Stimulated activated CD8-positive, alpha-beta memory T cell treated with anti-CD3 and anti-CD28 coated beads, Interleukin-7, amount 100 ng/mL, for 4 hours (primary cell): ENCODE results near the gene DCTN3.

Source experiments
- DNase-seq, 2 donors: peaks; one replicate each; pipeline ENCODE4 v3.0.0-alpha.2; 2020; ENCODE audit warnings: low read depth in 2 of 2

DCTN3 gene

DNA sequence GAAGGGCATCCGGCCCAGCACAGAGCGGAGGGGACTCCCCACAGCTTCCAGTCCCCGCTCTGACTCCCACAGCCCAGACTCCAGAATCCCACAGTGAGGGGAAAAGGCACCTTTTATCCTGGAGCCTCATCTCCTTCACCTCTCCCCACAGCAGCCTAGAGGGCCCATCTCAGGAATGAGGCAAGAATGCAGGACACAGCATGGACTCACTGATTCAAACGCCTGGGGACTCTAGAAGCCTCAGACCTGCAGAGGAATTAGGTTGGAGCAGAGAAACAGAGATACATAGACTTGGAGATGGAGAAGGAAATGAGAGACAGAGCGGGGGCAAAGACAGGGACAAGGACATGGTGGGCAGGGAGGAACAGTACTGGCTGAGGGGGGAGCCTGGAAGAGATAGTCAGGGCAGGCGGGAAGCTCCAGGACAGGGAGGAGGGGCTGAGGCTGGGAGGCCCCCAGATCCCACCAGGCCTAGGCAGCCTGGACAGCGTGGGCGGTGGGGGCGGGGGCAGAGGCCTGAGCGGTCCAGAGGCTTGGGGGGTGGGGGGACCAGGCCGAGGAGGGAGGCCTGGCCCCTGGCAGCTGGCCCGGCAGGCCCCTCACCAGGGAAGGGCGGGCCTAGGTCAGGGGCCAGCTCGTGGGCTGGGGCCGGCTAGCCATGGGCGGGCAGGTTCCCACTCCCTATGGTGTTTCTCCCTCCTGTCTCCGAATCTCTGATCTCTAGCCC is 46.5 kb downstream of the DCTN3 start:
- DNase-seq: no peak

DNA sequence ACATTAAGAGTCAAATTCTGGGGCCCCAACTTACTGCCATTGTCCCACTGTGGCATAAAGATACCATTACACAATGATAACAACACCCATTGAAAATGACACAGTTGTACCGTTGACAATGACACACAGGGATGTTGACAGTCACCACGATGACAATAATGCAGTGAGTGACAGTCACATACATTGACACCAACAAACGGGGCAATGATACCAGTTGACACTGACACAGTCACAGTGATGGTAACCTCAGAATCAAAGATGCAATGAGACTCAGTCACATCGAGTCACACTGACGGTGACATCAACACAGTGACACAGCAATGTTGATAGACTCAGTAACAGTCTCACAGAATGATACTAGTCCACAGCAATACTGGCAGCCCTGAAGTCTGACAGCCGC is 47.7 kb downstream of the DCTN3 start:
- no peak for DNase-seq

DNA sequence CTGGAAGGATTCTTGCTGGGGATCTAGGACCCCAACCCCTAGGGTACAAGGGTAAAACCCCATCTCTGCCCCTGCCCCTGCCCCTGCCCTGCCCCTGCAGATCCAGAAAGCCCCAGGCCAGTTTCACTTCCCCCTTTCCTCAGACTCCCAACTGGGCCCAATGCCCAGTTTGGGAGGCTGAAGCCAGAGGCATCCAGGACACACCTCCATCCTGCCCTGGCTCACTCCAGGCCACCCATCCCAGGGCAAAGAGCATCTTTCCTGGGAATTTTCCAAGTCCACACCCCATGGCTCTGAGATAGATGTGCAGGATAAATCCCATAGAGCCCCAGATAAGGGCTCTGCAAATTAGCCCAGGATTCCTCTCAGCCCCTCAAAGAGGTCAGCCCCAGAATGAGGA is 48.2 kb downstream of the DCTN3 start:
- DNase-seq: no peak

DNA sequence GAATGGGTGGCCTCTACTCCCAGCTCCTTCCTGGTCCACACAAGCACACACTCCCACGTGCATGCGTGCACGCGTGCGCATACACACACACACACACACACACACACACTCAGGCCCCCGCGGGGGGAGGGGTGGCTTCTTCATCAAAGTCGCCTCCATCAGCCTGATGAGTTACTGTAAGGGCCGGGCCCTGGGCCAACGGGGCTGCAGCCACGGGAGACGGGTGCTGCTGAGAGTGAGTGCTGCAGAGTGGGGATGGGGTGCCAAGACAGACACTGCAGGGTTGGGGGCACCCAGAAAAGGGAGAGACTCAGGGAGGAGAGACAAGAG is 48.8 kb downstream of the DCTN3 start:
- no peak for DNase-seq

DNA sequence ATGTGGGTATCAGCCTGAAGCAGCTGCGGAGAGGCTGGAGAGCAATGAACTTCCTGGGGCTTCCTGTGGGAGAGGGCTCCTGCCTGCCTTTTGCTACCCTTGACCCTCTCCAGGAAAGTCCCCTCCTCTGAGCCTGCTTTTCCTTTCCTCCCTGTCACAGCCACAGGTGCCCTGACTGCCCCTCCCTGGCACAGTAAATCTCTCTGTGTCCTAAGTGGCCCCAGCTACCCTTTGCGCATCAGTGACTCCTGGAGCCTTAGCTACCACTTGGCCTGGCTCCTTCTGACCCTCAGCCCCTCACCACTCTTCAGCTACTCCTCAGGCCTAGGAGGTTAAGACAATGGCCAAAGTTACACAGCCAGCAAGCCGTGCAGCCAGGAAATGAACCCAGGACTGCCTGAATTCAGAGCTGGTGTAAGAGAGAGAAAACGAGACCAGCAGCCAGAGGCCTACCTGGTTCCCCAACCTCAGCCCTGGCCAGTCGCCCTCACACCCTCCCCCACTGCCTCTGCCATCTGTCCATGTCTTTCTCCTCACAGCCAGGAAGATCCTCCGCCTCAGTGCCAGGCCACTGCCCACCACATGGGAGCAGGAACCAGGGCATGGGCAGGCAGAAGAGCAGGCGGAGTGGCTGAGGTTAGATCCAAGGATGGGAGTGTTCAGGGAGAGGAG is 49.4 kb downstream of the DCTN3 start:
- DNase-seq: no peak

DNA sequence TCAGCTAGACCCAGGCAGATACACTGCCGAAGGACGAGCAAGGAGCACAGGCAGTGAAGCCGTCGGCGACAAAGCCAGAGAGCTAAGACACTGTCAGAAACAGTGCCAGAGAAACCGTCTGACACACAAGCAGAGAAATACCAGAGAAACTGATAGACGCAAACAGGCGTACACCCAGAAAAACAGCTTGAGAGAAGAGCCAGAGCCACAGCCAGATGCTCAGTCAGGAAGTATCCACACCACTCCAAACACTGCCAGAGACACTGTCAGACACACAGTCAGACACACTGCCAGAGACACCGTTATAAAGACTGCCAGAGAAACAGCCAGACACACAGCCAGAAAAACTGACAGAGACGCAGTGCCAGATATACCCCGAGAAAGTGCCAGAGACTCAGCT is 49.9 kb downstream of the DCTN3 start:
- DNase-seq: no peak

DNA sequence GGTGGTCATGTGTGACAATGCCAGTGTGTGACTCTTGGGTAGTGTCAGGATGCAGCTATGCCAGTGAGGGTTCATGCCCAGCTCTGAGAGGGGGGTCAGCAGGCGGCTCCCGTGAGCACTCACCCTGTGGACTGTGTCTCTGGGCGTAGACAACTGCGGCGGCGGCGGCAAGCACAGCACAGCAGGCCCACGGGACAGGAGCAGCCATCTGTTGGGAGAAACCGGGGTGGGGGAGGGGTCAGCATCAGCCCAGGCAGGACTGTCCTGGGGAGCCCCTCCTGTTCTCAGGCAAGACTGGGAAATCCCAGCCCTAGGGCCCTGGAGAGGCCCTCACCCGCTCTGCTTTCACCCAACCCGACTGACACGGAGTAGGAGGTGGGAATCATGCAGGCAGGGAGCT is 51.5 kb downstream of the DCTN3 start:
- DNase-seq: no peak

DNA sequence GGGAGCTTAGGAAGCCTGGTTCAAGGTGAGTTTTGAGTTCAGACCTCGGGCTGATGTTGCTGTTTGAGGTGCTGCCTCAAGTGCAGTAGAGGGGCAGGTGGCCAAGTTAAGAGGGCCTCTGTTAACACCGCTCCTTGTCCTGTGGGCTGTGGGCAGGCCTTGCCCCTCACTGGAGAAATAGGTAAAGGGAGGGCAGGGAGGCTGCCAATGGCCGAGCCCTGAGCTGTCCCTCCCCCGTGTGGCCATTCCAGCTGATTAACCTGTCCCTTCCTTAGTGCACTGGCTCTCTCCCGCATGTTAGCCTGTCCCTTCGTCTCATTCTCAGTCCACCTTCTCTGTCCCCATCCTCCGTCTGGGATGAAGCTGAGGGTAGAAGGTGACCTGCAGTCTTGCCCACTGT is 52.2 kb downstream of the DCTN3 start:
- DNase-seq: no peak

DNA sequence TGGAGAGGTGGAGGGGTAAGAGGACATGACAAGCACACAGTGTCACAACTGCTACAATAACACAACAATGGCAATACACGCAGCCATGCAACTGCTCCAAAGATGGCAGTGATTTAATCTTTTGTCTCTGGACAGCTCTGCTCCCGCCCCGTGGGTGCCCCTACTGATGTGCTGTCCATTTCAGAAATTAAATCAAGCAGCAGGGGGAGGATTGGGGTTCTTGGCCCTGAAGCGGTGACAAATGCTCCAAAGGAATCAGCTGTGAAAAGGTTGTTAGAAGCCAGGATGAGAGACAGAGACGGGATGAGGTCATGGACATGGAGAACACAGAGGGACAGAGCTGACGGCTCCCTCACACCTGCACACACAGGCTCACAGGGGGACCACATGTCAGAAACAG is 53.3 kb downstream of the DCTN3 start:
- no peak for DNase-seq

DNA sequence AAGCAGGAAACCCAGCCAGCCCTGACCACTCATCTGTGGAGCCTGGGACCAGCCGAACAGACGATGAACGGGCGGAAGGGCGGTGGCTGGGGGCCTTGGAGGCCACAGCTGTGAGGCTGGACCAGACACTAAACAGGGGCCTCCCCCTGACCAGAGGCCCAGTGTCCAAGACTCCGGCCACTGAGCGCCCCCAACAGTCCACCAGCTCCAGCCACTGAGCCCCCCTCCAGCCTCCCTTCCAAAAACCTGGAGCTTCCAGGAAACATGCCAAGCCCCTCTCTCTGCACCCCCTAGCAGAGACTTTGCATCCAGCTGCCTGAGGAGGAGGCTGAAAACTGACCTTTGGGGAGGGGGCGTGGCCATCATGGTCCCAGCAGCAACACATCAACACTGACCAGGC is 54.0 kb downstream of the DCTN3 start:
- DNase-seq: no peak

DNA sequence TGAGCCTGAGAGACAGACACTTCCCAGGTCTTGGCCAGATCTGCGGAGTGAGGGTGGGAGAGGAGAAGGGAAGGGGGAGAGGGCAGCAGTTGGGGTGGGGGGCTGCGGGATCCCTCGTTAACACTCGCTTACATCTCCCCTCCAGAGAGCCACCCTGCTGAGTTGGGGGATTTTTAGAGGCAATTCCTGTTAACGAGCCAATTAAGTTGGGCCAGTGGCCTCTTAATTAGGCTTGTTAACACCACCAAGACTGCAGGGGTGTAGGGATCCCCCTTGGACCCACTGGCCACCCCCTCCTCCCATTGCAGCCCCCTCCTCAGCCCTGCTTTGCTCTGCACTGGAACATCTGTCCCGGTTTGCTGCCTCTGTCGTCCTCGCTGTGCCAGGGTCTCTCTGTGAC is 54.4 kb downstream of the DCTN3 start:
- no peak for DNase-seq

DNA sequence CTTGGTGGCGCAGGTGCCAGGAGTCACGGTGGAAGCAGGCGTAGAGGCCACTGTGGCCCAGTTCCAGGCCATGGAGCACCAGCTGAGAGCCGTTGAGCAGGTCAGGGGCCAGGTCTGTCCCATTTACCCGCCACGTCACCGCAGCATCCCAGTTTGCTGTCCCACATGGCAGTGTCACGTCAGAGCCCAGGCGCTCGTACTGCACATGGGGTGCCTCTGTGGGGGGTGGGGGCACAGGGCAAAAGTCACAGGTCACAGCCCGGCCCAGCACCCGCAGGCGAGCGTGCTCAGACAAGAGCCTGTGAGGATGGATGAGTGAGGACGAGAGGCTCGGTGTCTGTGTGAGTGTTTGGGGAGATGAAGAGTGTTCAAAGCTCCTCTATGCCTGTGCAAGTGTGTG is 55.7 kb downstream of the DCTN3 start:
- no peak for DNase-seq
